HG03135 (cell line): ENCODE data around the gene KRTAP1-5.
"Not testable (repeated sequence)": the region's sequence is repeated elsewhere in the genome, so short reads cannot be mapped to it uniquely, and the experiment has no call there.

Experiments used
- ATAC-seq: cut with Tn5 transposase; IDR thresholded peaks from one replicate; pipeline ENCODE4 v1.9.1; 2021; ENCODE audit warnings: mild to moderate bottlenecking, moderate library complexity; ENCODE audit not compliant: unreplicated experiment

The KRTAP1-5 gene, protein sequence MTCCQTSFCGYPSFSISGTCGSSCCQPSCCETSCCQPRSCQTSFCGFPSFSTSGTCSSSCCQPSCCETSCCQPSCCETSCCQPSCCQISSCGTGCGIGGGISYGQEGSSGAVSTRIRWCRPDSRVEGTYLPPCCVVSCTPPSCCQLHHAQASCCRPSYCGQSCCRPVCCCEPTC

DNA sequence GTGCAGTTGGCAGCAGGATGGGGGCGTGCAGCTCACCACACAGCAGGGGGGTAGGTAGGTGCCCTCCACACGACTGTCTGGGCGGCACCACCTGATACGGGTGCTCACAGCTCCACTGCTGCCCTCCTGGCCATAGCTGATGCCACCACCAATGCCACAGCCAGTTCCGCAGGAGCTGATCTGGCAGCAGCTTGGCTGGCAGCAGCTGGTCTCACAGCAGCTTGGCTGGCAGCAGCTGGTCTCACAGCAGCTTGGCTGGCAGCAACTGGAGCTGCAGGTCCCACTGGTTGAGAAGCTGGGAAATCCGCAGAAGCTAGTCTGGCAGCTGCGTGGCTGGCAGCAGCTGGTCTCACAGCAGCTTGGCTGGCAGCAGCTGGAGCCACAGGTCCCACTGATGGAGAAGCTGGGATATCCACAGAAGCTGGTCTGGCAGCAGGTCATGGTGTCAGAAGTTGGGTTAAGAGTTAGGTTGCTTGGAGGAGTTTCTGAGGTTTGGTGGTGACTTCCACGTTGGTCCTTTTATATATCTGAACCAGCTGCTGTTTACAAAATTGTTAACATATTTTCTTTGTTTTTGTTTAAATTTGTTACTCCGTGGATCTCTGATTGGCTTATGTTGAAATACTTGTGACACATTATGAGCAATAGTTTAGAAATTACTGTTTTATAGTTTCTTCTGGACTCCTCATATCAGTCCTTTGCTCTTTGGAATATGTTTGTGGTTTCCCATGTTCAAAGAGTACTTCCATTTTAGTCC lies at the start of gene KRTAP1-5:
TSS of gene KRTAP1-5 (minus strand) at position 494 of the 757 bp plus-strand sequence. CDS start at position 441, 53 bp downstream.
- no peak for ATAC-seq

GRCh38 chr17:41076788-41077187 lies 49.8 kb upstream of the KRTAP1-5 start:
- ATAC-seq = no peak

DNA sequence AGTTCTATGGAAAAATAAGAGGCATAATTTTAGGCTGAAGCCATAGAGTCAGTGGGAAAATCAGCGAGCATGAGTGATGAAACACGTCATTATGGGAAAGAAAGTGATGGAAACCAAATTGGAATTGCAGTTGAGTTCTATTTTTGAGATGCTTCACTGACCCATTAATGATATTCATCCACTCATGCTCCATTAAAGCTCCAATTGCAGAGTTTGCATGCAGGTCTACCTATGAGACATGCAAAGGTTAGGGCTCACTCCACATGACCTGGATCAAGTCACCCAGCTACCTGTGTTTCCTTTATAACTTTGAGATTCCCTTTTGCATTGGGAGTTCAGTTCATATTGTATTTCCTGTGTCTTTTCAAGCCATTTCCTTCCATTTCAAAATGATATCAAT lies 46.7 kb upstream of the KRTAP1-5 start:
- no peak for ATAC-seq

DNA sequence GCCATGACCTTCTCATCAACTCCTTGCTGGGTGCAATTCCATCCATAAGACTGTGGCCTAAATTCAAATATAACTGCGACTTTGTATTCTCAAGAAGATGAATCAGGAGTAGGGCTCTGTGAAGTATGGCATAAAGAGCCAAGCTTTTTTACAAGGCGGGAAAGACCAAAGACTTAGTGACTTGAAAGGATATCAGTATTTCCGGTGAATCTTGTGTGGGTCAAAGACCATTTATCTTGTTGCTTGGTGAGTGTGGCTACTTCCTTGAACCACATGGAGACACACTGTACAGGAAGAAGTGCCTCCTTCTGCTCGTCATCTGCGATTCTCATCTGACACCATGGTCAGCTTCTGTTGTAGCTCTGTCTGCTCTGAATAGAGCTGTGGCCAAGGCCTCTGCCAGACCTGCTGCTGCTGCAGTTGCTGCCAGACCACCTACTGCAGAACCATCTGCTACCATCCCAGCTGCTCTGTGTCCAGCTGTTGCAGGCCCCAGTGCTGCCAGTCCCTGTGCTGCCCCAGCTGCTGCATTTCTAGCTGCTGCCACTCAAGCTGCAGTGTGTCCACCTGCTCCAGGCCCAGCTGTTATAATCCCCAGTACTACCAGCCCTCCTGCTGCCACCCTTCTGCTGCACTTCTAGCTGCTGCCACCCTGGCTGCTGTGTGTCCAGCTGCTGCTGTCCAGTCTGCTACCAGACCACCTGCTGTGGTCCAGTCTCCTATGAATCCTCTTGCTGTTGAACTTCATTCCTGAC lies 44.8 kb upstream of the KRTAP1-5 start:
- no peak for ATAC-seq

- no peak for ATAC-seq
These were observed 42.0 kb upstream of the KRTAP1-5 start for GRCh38 chr17:41069031-41069430.

GRCh38 chr17:41067281-41067680 lies 40.3 kb upstream of the KRTAP1-5 start:
- no peak for ATAC-seq

DNA sequence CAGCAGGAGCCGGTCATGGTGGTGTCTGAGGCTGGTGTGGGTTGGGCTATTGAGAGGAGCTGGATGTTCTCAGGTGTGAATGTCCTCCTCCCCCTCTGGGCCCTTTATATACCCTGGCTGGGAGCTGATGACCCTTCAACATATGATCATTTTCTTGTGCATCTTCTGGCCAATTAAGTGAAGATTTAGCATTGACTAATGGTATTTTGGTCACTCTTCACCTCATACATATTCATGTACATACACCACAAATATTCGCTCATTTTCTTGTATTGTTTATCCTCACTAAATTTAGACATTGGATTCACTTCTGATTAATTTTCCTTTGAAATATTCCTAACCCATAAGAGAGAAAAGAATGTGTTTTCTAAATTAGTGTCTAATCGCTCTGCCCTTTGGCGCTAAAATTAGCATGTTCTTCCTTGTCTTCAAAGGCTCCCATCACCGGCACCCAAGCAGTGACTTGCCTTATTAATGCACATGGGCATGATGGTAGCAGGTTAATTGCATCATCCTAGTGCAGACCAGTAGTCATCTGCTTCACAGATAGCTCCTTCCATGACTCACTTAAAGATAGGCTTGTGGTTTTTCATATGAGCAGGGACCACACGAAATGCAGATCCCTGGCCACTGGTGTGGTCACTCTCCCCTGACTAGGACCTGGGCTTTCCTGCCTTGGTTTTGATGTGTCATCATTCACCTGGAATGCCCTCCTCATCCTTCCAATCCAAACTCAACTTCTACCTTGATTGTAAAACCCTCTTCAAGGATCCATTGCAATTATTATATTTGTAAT lies 39.0 kb upstream of the KRTAP1-5 start, which contains the start of gene KRTAP2-4:
TSS of gene KRTAP2-4 (minus strand) at position 51 of the 796 bp plus-strand sequence. CDS start at position 17, 34 bp downstream.
- no peak for ATAC-seq

DNA sequence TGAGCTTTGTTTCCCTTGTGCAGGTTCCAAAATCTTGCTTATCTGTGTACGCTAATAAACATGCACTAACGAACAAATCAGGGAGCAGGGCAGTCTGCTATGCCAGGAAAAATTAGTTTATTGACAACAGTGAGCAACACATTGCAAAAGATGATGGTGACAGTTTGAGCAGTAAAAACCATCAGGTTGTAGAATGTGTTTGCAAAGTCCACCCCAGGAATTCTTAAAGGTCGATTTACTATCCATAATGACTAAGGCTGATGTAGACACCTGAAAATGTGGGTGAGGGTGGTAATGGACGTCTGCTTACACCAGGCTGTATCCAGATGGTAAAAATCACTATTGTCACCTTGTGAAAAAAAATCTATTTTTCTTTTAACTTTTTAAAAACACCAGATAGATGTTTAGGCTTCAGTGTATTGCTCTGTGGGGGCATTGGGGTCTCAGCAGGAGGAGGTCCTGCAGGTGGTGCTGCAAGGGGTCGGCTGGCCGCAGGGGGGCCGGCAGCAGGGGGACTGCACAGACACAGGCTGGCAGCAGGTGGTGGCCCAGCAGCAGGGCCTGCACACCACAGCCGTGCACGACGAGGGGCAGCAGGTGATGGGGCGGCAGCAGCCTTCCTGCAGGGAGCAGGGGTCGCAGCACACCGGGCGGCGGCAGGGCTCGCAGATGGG lies 38.1 kb upstream of the KRTAP1-5 start:
- ATAC-seq = not testable (repeated sequence)

- ATAC-seq = no peak
These were observed 37.3 kb upstream of the KRTAP1-5 start for GRCh38 chr17:41064301-41064700.

DNA sequence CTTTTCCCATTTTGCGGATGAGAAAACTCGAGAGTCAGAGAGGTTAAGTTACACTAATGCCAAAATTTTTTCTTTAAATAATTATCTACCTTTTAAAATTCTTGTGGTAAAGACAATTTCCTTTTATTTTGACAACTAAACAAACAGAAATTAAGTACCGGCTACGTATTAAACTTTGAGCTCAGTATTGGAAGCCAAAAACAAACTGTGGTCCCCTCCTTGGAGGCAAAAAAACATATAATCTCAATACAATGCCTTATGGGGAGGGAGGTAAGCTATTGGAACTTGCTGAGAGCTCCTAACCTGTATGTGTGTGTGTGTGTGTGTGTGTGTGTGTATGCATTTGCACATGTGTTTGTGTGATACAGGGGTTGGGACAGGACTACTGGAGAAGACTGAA lies 36.4 kb upstream of the KRTAP1-5 start:
- no peak for ATAC-seq

DNA sequence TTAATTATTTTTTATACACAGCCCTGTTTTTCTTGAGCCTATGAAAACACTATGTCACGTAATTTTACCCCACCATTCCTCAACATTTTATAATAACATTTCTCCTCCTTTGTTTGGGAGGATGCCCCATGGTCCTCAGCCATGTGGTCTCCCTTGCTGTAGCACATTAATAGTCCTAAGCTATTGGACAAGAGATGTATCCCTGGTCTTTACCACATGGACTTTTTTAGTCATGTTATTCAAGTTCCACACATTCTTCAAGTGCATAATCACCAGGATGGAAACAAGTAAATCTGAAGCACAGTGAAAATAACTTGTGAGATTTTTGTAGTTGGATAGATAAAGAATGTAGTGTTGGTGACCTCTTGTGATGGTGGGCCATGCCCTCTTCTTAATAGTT lies 35.0 kb upstream of the KRTAP1-5 start:
- no peak for ATAC-seq

DNA sequence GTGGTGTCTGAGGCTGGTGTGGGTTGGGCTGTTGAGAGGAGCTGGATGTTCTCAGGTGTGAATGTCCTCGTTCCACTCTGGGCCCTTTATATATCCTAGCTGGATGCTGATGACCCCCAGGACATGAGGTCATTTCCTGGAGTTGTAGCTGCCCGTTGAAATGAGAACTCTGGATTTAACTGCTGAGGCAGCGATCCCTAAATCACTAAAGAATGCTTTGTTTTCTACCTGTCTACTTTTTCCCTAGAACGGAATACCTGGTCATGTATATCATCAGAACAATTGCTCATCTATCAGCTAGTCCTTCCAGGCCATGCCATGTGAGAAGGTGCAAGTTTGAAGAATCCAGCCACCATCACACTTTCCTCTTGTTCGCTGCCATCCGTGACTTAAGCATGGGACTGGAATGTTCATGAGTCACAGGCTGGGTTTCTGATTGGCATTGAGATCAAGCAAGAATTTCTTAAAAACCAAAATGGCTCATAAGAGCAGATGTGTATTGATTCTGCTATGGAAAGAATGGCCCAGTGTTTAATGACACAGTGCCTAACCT lies 33.1 kb upstream of the KRTAP1-5 start, which contains the start of gene KRTAP2-3:
TSS of gene KRTAP2-3 (minus strand) at position 63 of the 553 bp plus-strand sequence. CDS start 64 bp downstream, outside the sequence.
- no peak for ATAC-seq

GRCh38 chr17:41059276-41060051 lies 32.5 kb upstream of the KRTAP1-5 start:
- ATAC-seq = not testable (repeated sequence)

DNA sequence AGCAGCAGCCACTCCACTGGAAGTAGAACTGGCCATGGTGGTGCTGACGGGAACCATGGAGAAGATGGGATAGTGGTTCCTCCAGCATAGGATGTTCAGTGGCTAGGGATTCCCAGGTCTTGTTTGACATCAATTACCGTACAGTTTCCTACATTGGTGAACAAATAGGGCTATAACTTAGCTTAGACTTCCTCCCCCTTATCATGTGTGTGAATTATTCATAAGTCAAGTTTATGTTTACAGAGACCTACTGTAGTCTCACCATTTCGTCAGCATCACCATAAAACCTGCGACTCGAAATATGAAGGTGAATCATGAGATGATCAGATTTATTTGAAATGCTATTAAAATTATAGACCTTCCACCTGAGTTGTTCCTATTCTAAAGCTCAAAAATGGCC lies 31.7 kb upstream of the KRTAP1-5 start:
- ATAC-seq = no peak

- ATAC-seq = no peak
These were observed 30.5 kb upstream of the KRTAP1-5 start for GRCh38 chr17:41057547-41057946.

- not testable (repeated sequence) for ATAC-seq
These were observed 28.1 kb upstream of the KRTAP1-5 start, which contains the start of gene KRTAP2-2 for GRCh38 chr17:41055130-41055529. Gene KRTAP2-2, minus strand, starts transcription at chr17:41055230. Its CDS starts 19 bp downstream, at chr17:41055211.

DNA sequence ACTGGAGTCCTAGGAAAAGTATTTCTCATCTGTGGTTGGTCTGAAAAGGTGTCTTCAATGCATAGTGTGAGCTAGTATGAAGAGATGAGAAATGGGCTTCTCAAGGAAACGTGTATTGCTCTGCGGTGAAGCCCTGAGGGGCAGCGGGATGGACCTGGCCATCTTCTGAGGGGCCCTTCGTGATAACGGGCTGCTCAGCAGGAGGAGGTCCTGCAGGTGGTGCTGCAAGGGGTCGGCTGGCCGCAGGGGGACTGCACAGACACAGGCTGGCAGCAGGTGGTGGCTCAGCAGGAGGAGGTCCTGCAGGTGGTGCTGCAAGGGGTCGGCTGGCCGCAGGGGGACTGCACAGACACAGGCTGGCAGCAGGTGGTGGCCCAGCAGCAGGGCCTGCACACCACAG lies 27.5 kb upstream of the KRTAP1-5 start:
- ATAC-seq = not testable (repeated sequence)

GRCh38 chr17:41054025-41054424 lies 27.0 kb upstream of the KRTAP1-5 start:
- ATAC-seq = no peak

DNA sequence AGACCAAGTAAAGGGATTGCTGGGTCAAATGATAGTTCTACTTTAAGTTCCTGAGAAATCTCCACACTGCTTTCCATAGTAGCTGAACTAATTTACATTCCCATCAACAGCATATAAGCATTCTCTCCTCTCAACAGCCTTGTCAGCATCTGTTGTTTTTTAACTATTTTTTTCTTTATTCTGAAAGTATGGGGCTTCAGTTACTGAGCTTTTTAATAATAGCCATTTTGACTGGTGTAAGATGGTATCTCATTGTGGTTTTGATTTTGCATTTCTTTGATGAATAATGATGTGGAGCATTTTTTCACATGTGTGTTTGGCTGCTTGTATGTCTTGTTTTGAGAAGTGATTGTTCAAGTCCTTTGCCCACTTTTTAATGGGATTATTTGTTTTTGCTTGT lies 25.6 kb upstream of the KRTAP1-5 start:
- ATAC-seq = no peak
